ENCODE results near the gene ITGA6. TPM values are rescaled to one million over a fixed set of nuclear protein-coding genes. Genes with fewer than 3 reads are reported as not detected.

The ITGA6 gene
- total RNA-seq, 1 donor from 2014 or later: 70.4 TPM

DNA sequence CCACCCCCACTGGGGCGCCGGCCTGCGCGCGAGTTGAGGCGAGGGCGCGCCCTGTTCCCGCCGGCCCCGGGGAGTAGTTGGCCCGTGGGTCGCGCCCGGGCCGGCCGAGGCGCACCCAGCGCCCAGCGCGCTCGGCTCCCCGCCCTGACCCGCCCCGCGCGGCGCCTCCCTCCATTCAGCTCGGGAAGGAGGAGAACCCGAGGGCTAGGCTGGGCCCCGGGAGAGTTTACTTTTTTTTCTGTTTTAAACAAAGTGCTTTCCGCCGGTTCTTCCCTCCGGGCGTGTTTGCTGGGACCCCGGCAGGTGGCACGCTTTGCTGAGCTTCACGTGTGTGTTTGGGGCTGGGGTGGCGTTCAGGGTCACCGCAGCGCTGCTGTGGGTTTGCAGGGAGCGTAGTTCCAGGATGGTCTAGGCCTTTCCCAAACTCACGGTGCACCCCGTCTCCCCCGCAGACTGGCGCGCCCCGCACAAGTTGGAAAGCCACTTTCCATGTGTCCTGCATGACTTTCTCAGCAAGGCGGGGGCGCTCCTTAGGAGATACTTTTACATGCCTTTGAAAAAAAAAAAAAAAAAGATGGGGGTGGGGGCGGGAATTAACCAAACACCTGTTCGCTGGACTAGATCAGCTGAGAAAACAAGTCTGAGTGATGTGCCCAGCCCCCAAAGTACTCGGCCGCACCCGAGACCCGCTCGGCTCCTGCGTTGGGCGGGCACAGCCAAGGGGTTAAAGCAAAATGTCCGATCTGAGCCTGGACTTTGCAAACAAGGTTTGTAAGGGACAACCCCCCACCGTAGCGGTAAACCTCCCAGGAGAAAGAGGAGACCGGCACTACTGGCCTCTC, 825 bp downstream of the ITGA6 start:
- peak; percentile 65 for DNase-seq
- H3K27ac ChIP-seq: peak overlapping the region; percentile 87
- peak overlapping the region; percentile 86 for H3K4me3 ChIP-seq
- TF ChIP-seq, protein P1, sequence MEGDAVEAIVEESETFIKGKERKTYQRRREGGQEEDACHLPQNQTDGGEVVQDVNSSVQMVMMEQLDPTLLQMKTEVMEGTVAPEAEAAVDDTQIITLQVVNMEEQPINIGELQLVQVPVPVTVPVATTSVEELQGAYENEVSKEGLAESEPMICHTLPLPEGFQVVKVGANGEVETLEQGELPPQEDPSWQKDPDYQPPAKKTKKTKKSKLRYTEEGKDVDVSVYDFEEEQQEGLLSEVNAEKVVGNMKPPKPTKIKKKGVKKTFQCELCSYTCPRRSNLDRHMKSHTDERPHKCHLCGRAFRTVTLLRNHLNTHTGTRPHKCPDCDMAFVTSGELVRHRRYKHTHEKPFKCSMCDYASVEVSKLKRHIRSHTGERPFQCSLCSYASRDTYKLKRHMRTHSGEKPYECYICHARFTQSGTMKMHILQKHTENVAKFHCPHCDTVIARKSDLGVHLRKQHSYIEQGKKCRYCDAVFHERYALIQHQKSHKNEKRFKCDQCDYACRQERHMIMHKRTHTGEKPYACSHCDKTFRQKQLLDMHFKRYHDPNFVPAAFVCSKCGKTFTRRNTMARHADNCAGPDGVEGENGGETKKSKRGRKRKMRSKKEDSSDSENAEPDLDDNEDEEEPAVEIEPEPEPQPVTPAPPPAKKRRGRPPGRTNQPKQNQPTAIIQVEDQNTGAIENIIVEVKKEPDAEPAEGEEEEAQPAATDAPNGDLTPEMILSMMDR (IDR thresholded peaks at IDR 0.05): no peak
- peaks cover 3% of the 10 kb centered on the region for H3K27me3 ChIP-seq (ENCODE audit: low read depth)
- no peaks in the 10 kb centered on the region for H3K36me3 ChIP-seq
- peaks cover 48% of the 10 kb centered on the region for H3K4me1 ChIP-seq
- H3K9me3 ChIP-seq: no peaks in the 10 kb centered on the region
- intact Hi-C loops (cut with DNase I): no loop called here
- peak; percentile 86 to 88 for ATAC-seq

DNA sequence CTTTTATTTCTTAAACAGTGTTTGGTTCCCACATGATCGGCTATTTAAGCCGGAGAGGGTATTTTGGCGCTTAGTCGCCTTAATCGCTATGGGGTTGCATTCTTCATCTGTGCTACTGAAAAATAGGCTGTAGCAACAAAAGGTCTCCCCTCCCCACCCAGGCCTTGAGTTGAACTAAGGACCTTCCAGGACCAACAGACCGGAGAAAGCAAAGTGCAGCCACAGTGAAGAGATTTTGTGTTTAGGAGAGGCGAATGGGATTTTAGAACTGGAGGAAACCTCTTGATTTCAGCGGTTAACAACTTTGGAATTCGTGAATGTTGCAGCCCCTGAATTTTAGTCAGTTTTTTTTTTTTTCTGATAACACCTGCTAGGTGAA, 1.4 kb downstream of the ITGA6 start:
- intact Hi-C loops (cut with DNase I): no loop called here
- Histone ChIP-seq H3K27ac (peak overlapping the region; percentile 87), H3K36me3 (no peaks in the 10 kb centered on the region), H3K4me3 (peak overlapping the region; percentile 86), H3K9me3 (no peaks in the 10 kb centered on the region), H3K27me3 (ENCODE audit: low read depth) (peaks cover 3% of the 10 kb centered on the region), H3K4me1 (peaks cover 48% of the 10 kb centered on the region)
- TF ChIP-seq, protein P1 (IDR thresholded peaks at IDR 0.05): no peak
- ATAC-seq (no peak), DNase-seq (no peak)

DNA sequence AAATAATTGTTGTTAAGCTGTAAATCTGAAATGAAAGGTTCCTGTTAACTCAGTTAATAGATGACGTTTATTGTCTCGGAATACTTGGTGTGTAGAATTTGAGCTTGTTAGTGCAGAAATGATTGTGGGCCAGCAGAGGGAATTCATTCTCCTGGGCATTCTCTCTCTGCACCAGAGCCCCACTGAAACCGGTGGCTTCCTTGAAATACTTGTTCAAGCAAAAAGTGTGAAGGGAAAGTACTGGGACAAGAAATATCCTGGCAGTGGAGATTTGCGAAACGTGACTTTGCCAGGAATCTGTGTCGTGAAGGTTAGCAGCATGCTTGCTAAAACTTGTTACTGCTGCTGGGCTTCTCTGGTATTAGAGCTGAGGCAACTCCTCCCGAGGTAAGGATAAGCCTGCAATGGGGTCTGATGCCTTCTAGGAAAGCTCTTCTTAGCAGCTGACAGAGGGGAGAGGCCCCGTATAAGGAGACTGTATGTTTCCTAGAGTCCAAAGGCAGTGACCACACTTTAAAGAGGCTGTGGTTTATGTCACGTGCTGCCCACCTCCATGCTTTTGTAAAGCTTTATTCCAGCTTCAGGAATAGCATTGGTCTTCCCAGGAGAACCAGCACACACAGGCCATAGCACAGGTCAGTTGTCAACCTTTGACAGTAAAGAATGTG, 2.0 kb downstream of the ITGA6 start:
- Histone ChIP-seq H3K4me1 (peaks cover 53% of the 10 kb centered on the region), H3K4me3 (peak overlapping the region; percentile 86), H3K36me3 (no peaks in the 10 kb centered on the region), H3K27ac (peak overlapping the region; percentile 87), H3K9me3 (no peaks in the 10 kb centered on the region), H3K27me3 (ENCODE audit: low read depth) (peaks cover 3% of the 10 kb centered on the region)
- ATAC-seq: no peak
- TF ChIP-seq, protein P1 (IDR thresholded peaks at IDR 0.05): no peak
- intact Hi-C loops (cut with DNase I): no loop called here
- DNase-seq: no peak

- Histone ChIP-seq H3K36me3 (no peaks in the 10 kb centered on the region), H3K4me3 (peak overlapping the region; percentile 86), H3K9me3 (no peaks in the 10 kb centered on the region), H3K27ac (no peak overlapping the region), H3K4me1 (peaks cover 58% of the 10 kb centered on the region), H3K27me3 (ENCODE audit: low read depth) (peaks cover 3% of the 10 kb centered on the region)
- DNase-seq: no peak
- TF ChIP-seq, protein P1 (IDR thresholded peaks at IDR 0.05): no peak
- intact Hi-C loops (cut with DNase I): no loop called here
- ATAC-seq: no peak
Measured at GRCh38 chr2:172430027-172430426, 2.6 kb downstream of the ITGA6 start.

- H3K4me3 ChIP-seq: peak overlapping the region; percentile 86
- H3K4me1 ChIP-seq: peaks cover 64% of the 10 kb centered on the region
Measured at GRCh38 chr2:172430678-172431077, 3.3 kb downstream of the ITGA6 start.

More at GRCh38 chr2:172430678-172431077, 3.3 kb downstream of the ITGA6 start:
- Histone ChIP-seq H3K27ac (no peak overlapping the region), H3K36me3 (no peaks in the 10 kb centered on the region), H3K9me3 (no peaks in the 10 kb centered on the region), H3K27me3 (ENCODE audit: low read depth) (peaks cover 3% of the 10 kb centered on the region)
- no peak for DNase-seq
- TF ChIP-seq, protein P1 (IDR thresholded peaks at IDR 0.05): no peak
- intact Hi-C loops (cut with DNase I): no loop called here
- no peak for ATAC-seq
